SIG-M5 treated with dmso at 0.1 percent for 504 hours (cell line): Measurements from ENCODE around the gene SPIRE2.
A peak's percentile ranks its signal among the peaks of the same experiment; 100 is the strongest.
"Not testable (repeated sequence)": the region's sequence is repeated elsewhere in the genome, so short reads cannot be mapped to it uniquely, and the experiment has no call there.

Experiments used
- DNase-seq: peaks from one replicate; lab custom pipeline; 2025; ENCODE audit not compliant: unreplicated experiment; lab: John Stamatoyannopoulos, UW

SPIRE2 gene, protein sequence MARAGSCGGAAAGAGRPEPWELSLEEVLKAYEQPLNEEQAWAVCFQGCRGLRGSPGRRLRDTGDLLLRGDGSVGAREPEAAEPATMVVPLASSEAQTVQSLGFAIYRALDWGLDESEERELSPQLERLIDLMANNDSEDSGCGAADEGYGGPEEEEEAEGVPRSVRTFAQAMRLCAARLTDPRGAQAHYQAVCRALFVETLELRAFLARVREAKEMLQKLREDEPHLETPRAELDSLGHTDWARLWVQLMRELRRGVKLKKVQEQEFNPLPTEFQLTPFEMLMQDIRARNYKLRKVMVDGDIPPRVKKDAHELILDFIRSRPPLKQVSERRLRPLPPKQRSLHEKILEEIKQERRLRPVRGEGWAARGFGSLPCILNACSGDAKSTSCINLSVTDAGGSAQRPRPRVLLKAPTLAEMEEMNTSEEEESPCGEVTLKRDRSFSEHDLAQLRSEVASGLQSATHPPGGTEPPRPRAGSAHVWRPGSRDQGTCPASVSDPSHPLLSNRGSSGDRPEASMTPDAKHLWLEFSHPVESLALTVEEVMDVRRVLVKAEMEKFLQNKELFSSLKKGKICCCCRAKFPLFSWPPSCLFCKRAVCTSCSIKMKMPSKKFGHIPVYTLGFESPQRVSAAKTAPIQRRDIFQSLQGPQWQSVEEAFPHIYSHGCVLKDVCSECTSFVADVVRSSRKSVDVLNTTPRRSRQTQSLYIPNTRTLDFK

DNA sequence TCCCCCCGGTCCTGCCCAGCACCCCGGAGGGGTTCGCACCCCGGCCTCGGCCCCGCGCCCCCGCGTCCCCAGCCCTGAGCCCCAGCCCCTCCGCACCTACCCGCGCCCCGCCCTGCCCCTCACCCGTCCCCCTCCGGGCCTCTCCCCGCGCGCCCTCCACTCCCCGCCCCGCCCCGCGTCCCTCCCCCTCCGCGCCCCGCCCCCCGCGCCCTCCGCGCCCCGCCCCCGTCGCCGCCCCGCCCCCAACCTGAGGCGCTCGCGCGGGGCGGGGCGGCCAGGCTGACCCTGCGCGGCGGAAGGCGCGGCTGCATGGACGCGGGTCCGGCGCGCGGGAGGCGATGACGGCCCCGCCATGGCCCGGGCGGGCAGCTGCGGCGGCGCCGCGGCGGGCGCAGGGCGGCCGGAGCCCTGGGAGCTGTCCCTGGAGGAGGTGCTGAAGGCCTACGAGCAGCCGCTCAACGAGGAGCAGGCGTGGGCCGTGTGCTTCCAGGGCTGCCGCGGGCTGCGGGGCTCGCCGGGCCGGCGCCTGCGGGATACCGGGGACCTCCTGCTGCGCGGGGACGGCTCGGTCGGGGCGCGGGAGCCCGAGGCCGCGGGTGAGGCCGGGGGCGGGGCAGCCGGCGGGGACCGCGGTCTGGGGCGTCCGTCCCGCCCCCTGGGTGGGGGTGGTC, at the start of gene SPIRE2:
Gene SPIRE2 (plus strand): TSS at position 277 of the 671 bp plus-strand sequence. CDS start 76 bp downstream, at position 353.
- DNase-seq = peak; percentile 52

DNA sequence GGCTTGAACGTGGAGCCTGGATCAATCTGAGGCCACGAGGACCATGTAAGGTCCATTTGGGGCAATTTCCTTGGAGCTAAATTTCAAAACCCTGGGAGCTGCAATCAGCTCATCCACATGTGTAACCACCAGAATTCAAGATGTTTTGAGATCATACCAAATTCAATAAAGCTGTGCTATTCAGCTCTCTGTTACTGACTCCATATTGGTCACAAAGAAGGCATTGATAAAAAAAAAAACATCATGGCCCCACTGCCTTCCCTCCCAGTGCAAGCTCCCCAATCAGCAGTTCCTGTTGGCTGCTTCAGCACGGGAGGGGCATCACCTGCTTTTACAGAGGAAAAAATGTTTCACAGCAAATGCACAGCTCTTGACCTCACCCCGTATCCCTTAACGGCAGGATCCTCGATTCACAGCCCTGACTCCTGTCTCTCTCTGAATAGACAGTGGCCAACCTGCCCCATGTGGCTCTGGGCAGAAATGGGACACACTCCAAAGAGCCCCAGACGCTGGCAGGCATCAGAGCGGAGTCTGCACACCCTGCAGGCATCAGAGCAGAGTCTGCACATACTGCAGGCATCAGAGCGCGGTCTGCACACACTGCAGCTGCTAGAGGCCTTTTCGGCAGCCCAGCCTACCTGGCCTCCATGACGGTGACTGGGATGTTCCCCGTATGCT, 48.9 kb upstream of the SPIRE2 start:
- DNase-seq = no peak

DNA sequence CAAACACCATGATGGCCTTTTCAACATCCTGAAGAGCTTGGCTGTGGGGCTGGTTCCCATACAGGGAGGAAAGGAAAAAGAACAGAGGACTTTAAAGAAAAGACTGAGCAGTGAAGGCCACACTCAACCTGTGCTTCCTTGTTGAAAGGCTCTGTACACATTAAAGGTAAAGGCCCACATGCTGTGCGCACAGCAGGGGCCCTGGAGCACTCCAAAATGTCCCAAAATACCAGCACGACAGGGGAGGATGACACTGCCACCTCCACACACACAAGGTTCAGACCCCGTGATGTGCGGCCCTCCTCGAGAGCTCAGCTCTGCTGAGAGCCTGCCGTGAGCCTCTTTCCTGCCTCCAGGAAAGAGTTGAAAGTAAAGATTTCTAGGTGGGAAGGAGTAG, 48.4 kb upstream of the SPIRE2 start:
- DNase-seq = no peak

DNA sequence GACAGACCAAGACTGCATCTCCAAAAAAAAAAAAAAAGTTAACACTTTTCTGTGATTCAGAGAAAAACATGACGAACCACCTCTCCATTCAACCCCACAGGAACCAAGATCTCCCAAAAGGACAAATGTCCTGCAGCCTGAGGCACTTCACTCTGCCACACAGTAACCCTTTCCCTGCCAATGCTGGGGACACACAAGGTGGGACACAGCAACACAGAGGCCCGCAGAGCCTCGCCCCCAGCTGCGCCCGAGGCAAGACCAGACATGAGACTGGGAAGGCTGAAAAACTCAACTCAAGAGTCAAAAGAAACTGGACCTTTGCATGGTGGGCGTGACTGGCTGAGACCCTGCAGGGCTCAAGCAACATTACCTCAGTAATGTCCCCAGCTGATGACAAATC, 45.8 kb upstream of the SPIRE2 start:
- DNase-seq = no peak

DNA sequence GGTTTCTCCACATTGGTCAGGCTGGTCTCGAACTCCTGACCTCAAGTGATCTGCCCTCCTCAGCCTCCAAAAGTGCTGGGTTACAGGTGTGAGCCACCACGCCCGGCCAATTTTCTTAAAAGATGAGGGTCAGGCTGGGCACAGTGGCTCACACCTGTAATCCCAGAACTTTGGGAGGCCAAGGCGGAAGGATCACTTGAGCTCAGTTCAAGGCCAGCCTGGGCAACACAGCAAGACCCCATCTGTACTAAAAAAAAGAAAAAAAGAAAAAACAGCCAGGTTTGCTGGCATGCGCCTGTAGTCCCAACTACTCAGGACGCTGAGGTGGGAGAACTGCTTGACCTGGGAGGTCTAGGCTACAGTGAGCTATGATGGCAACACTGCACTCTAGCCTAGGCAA, 44.3 kb upstream of the SPIRE2 start:
- DNase-seq = not testable (repeated sequence)

DNA sequence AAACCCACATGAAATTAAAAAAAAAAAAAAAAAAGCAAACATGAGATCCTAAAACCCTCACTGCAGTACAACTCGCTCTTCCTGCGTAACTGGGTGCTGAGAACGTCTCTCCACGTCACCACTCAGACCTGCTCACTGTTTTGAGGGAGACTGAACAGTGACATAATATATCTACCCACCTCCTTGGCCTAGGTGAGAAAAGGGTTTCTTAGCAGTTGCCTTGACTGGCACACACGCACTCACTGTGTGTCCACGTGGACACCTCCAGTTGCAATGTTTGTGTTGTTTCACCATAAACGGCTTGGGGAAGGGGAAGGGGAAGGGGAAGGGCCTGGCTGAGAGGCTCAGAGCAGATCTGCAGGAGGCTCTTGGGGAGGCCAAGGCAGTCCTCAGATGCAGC, 43.9 kb upstream of the SPIRE2 start:
- DNase-seq = no peak

DNA sequence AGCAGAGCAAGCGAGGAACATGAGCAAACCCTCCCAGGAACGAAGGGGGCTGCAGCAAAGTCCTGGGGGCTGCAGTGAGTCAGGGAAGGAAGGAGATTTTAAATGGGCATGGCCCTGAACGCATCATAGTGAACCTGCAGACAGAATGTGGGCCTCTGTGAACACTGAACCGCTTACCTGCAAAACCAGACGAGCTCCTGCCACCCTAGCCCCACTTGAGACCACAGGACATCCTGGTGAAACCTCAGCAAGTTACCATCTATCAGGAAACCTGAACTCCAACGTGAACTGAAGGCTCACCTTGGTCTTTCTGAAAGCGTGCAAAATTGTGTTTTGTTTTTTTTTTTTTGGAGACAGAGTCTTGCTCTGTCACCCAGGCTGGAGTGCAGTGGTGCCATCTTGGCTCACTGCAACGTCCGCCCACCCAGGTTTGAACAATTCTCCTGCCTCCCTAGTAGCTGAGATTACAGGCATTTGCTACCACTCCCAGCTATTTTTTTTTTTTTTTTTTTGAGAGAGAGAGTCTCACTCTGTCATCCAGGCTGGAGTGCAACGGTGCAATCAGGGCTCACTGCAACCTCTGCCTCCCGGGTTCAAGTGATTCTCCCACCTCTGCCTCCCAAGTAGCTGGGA, 42.6 kb upstream of the SPIRE2 start:
- DNase-seq = no peak

DNA sequence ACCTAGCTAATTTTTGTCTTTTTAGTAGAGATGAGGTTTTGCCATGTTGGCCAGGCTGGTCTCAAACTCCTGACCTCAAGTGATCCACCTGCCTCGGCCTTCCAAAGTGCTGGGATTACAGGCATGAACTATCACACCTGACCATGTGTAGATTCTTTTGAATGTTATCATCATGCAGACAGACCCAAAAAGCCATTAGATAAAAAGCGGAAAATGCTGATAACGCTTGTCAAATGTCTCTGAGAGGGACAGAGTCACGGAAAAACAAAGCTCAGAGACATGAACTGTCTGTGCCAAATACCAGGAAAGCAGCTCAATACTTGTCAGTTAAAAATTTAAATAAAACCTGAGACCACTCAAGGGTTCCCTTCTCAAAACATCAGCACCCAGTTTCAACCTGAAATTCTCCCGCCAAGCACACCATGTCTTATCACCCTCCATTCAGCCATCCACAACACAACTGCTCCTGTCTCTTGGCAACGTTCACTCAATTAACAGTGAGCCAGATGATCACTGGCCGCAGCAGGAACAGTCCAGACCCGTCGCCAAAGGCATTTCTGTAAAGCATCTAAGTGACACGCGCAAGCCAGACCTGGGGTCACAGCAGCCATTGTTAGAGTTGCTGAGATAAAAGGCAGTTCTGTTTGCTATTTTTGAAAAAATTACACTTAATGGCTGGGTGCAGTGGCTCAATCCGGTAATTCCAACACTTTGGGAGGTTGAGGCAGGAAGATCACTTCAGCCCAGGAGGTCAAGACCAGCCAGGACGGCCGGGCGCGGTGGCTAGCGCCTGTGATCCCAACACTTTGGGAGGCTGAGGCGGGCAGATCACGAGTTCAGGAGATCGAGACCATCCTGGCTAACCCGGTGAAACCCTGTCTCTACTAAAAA, 41.6 kb upstream of the SPIRE2 start:
- DNase-seq = no peak

DNA sequence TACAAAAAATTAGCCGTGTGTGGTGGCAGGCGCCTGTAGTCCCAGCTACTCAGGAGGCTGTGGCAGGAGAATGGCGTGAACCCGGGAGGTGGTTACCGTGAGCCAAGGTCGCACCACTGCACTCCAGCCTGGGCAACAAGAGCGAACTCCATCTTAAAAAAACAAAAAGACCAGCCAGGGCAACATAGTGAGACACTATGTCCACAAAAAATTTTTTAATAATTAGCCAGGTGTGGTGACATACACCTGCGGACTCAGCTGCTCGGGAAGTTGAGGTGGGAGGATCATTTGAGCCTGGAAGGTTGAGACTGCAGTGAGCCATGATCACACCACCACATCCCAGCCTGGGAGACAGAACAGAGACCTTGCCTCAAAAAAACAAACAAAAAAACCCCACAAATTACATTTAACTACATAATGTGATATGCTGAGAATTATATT, 40.9 kb upstream of the SPIRE2 start:
- DNase-seq = no peak

DNA sequence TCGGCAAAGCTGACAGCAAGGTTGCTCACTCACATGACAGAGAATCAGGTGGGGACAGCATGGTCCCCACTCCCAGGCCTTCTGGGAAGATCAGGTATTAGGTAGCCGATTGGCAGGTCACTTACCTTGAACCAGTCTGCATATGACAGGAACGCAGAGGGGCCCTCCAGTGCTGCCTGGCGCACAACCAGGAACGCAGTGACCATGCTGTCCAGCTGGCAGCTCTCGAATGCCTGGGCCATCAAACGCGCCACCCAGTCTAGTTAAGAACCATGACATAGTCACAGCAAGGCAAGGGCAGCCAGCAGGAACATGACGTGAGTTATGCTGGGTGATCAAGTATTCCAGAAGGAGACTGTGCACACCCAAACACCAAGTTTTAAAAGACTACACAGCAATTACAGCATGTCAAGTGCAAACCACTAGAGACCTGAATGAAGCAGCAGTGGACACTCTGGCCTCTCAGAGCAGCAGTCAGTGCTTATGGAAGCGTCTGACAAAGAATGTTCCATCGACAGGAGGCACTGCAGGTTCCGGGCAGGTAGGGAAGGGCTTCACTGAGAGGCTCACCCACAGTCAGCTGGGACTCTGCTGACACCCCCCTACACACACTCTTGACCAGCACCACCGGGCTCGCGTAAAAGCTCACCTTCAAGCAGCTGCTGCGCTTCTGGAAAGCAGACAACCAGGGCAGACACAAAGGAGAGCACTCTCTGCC, 36.8 kb upstream of the SPIRE2 start:
- DNase-seq = no peak

DNA sequence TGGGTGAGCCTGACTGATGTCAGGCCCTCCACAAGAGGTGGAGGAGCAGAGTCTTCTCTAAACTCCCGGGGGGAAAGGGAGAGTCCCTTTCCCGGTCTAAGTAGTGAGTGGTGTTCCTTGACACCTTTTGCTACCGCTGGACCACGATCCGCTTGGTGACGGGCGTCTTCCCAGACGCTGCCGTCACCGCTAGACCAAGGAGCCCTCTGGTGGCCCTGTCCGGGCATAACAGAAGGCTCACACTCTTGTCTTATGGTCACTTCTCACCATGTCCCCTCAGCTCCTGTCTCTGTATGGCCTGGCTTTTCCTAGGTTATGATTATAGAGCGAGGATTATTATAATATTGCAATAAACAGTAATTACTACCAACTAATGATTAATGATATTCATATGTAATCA, 35.2 kb upstream of the SPIRE2 start:
- not testable (repeated sequence) for DNase-seq

DNA sequence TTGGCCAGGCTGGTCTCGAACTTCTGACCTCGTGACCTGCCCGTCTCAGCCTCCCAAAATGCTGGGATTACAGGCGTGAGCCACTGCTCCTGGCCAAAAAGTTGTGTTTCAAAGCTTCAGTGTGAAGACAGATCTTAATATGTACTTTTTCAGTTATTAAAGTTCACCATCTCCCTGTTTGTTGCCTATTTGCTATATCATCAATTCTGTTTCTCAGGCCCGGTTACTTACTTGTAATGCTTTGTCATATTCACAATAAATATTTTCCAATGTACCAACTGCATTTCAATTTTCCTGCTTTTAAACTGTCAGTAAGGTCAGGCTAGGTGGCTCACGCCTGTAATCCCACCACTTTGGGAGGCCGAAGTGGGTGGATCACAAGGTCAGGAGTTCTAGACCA, 34.3 kb upstream of the SPIRE2 start:
- DNase-seq = no peak

DNA sequence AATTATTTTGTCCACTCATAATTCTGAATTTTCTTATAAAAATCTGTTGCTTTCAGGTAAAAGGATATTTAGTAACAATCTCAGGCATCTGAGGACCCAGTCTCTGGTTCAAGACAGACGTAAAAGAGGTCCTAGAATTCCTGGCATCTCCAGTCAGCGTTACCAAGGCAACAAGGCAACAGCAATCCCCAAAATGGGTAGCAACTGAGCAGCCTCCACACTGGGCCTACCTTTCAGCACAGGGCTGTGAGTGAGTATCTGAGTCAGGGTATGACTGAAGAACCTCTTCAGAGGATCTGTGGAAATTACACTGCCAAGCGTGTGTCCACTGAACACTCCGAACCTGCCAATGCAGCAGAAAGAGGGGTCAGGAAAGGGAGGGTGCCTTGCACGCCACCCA, 32.6 kb upstream of the SPIRE2 start:
- no peak for DNase-seq

DNA sequence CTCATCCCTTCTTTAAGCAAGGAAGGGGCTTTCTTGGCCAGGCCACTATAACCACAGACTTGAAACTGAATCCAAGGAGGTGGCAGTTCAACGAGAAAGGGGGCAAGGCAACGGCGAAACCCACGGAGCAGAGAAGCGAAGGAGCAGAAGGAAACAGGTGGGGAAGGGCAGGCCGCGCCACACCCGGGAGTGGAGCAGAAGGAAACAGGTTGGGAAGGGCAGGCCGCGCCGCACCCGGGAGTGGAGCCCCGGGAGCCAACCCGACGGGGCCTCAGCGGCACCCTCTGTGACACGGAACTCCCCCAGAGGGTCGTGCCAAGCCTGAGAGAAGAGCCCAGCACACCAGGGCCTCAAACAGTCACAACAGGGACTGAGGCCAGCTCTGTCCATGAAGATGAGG, 32.2 kb upstream of the SPIRE2 start:
- DNase-seq = no peak

DNA sequence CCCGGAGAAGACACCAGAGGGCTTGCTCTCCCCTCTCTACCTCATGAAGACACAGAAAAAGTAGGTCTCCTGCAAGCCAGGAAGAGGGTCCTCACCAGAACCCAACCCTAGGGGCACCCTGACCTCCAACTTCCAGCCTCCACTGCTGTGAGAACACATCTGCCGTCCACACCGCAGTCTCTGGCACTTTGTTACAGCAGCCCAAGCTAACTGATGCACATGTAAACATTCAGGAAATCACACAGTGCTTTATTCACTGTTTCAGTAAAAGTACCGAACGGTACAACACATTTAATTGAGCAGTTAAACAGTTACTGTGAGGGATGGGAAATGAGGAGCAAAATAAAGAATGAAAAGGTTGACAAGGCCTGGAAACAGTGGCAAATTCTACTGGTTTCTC, 30.1 kb upstream of the SPIRE2 start:
- DNase-seq = no peak

DNA sequence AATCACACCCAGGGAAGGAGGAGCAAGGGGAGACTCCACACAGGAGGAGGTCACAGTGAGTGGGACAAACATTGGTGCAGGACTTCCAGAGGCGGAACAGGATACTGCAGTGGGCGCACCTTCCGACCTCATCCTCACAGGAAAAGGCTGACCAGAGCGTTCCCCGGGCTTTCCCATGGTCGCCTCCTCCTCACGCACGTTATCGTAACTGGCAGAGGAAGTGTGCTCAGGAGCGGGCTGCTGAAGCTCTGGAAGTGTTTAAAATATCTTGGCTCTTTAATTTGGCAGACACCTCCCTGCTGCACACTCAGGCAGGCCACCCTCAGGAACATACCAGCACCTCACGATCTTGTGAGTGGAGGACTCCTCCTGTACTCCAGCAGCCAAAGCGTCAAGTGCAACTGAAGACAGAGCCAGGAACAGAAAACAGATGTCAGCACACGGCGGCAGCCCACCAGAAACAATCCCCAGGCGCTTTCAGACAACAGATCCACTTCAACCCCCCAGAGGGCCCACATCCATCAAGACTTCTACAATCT, 29.4 kb upstream of the SPIRE2 start:
- DNase-seq = no peak

DNA sequence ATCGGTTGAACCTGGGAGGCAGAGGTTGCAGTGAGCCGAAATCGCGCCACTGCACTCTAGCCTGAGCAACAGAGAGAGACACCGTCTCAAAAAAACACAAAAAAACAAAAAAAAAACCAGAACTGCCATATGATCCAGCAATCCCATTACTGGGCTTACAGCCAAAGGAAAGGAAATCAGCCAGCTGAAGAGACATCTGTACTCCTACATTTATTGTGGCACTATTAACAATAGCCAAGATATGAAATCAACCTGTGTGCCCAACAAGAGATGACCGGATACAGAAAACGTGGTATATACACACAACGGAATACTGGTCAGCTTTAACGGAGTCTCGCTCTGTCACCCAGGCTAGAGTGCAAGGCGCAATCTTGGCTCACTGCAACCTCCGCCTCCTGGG, 26.5 kb upstream of the SPIRE2 start:
- DNase-seq = no peak

DNA sequence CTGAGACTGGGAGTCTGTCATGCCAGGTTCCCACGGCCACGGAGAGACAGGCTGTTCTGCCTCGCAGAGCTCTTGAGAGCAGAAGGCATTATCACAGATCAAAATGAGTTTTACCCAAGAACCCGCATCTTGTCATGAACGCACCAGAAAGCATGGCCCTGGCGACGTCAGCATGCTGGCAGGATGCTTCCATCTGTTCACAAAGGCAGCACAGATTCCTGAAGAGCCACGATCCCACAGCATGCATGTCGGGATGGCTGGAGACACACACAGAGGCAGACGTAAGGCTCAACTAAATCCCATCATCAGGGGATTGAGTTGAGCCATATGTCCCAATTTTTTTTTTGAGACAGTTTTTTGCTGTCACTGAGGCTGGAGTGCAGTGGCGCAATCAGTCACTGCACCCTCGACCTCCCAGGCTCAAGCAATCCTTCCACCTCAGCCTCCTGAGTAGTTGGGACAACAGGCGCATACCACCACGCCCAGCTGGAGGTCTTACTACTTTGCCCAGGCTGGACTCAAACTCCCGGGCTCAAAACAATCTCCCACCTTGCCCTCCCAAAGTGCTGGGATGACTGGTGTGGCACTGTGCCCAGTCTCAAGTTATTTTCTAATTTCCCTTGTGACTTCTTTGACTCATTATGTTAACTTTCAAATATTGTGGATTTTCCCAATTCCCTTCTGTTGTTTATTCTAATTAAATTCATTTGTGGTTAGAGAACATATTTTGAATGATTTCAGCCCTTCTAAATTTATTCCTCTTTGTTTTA, 23.0 kb upstream of the SPIRE2 start:
- DNase-seq = no peak
